K562 (cell line): ENCODE data around the gene HTR2B. TPM values are rescaled to one million over a fixed set of nuclear protein-coding genes. Genes with fewer than 3 reads are reported as not detected.
"Not testable (repeated sequence)": the region's sequence is repeated elsewhere in the genome, so short reads cannot be mapped to it uniquely, and the experiment has no call there.

Experiments used
- ATAC-seq: fragments of 200-7000 bp; cut with Tn5 transposase; 3 replicates; pipeline ENCODE4 v1.9.1; 2020; ENCODE audit warnings: moderate library complexity
- BruUV-seq: library from RNA; stranded (reverse); fragments of 400-500 nt; replicated peaks from 2 replicates; lab custom pipeline; 2021; lab: Mats Ljungman, UMichigan
- CTCF ChIA-PET: fragments of 300-600 bp; formaldehyde crosslinking; extraction: SDS; loops from one replicate; lab custom pipeline; 2021; ENCODE audit warnings: low intra/inter-chr PET ratio; lab: Yijun Ruan, JAX
- POLR2A ChIA-PET: fragments of 300-600, 350-650 bp; sonication (Branson Sonifier 250); formaldehyde crosslinking; extraction: SDS; loops from one replicate; lab custom pipeline; 2021; ENCODE audit warnings: antibody characterized with exemption, inconsistent platforms; lab: Yijun Ruan, JAX
- DNase-seq, 4 experiments: peaks; one replicate each; pipeline versions ENCODE4 v3.0.0 to v3.0.0-alpha.2; 2011 to 2018; ENCODE audit warnings: low spot score in 3 of 4, mixed read lengths in 3 of 4; ENCODE audit errors: extremely low read depth in 1 of 4
- FAIRE-seq: peaks from 2 replicates; lab custom pipeline; 2011; peaks lifted over from hg19 to GRCh38; lab: Jason Lieb, UNC
- H2AFZ ChIP-seq: 2 replicates; pipeline ENCODE4 v1.6.0; 2011; ENCODE audit warnings: low read depth, low read length, control low read depth, inconsistent platforms
- H3K27ac ChIP-seq: fragments of 200-600 bp; 3 replicates; pipeline ENCODE4 v1.8.0; 2011; ENCODE audit warnings: low read depth, mild to moderate bottlenecking, control low read depth, inconsistent platforms, low read length, moderate library complexity, mixed read lengths; ENCODE audit errors: extremely low read depth
- H3K27me3 ChIP-seq, 2 experiments: fragments of 300-600 bp in 1 of 2; 2 replicates in 1 of 2; 3 replicates in 1 of 2; pipeline versions ENCODE4 v1.6.0 to v1.8.0; 2011; ENCODE audit warnings: inconsistent platforms in 2 of 2, low read length in 2 of 2, mild to moderate bottlenecking in 1 of 2, mixed read lengths in 1 of 2, moderate library complexity in 1 of 2; ENCODE audit not compliant: control insufficient read depth in 2 of 2, insufficient read depth in 2 of 2
- H3K36me3 ChIP-seq: fragments of 300-600 bp; 3 replicates; pipeline ENCODE4 v1.8.0; 2011; ENCODE audit warnings: mild to moderate bottlenecking, low read length, inconsistent platforms; ENCODE audit not compliant: control insufficient read depth, insufficient read depth
- H3K4me1 ChIP-seq, 2 experiments: fragments of 200-600 bp in 1 of 2; replicated peaks in 1 of 2; 2 replicates in 1 of 2; 3 replicates in 1 of 2; pipeline versions ENCODE4 v1.5.1 to v1.8.0; 2011; ENCODE audit warnings: inconsistent platforms in 2 of 2, low read length in 2 of 2, mild to moderate bottlenecking in 1 of 2, mixed read lengths in 1 of 2, moderate library complexity in 1 of 2; ENCODE audit not compliant: control insufficient read depth in 2 of 2, insufficient read depth in 2 of 2
- H3K4me2 ChIP-seq: 2 replicates; pipeline ENCODE4 v1.6.1; 2011; ENCODE audit warnings: low read length, control low read depth, inconsistent platforms, mixed read lengths; ENCODE audit not compliant: insufficient read depth
- H3K4me3 ChIP-seq: fragments of 200-600 bp; sonication (generic), shearing (Covaris generic); 2 replicates; pipeline ENCODE4 v1.5.1; 2016; ENCODE audit warnings: control low read depth, inconsistent platforms
- H3K79me2 ChIP-seq: fragments of 200-600 bp; 3 replicates; pipeline ENCODE4 v1.8.0; 2011; ENCODE audit warnings: low read length, inconsistent platforms; ENCODE audit not compliant: control insufficient read depth, insufficient read depth
- H3K9ac ChIP-seq, 2 experiments: 2 replicates each; pipeline versions ENCODE4 v1.6.0 to v1.6.1; 2011; ENCODE audit warnings: low read depth in 2 of 2, low read length in 2 of 2, control low read depth in 1 of 2, inconsistent platforms in 1 of 2, mild to moderate bottlenecking in 1 of 2, mixed read lengths in 1 of 2; ENCODE audit not compliant: insufficient read depth in 1 of 2
- H3K9me1 ChIP-seq: one replicate; pipeline ENCODE4 v1.6.0; 2011; ENCODE audit warnings: inconsistent platforms, mild to moderate bottlenecking, low read length, moderate library complexity; ENCODE audit not compliant: control insufficient read depth, insufficient read depth
- H3K9me3 ChIP-seq: replicated peaks from 2 replicates; pipeline ENCODE4 v1.5.1; 2011; ENCODE audit warnings: low read depth, low read length, inconsistent platforms; ENCODE audit not compliant: control insufficient read depth, insufficient read depth
- H4K20me1 ChIP-seq: replicated peaks from 2 replicates; pipeline ENCODE4 v1.6.1; 2011; ENCODE audit warnings: low read length, inconsistent platforms, mixed read lengths; ENCODE audit not compliant: control insufficient read depth, insufficient read depth
- ATF3 ChIP-seq, 2 experiments: fragments of 450-650 bp in 1 of 2; sonication (generic) in 1 of 2; formaldehyde crosslinking in 1 of 2; IDR thresholded peaks in 1 of 2; conservative IDR thresholded peaks in 1 of 2; 2 replicates each; pipeline versions ENCODE4 v1.6.1 to v1.8.1; 2016 to 2023; ENCODE audit warnings: mild to moderate bottlenecking in 2 of 2, moderate library complexity in 2 of 2, inconsistent platforms in 1 of 2, missing genetic modification reagents in 1 of 2
- MLLT1 ChIP-seq, 2 experiments: fragments of 450-650 bp; IDR thresholded peaks; 2 replicates each; pipeline ENCODE4 v1.6.1; 2016
- SETDB1 ChIP-seq: IDR thresholded peaks from one replicate; pipeline ENCODE4 v1.6.1; 2012; ENCODE audit warnings: low read length, control low read depth, inconsistent platforms
- SMAD1 ChIP-seq: fragments of 150-350 bp; IDR thresholded peaks from 2 replicates; pipeline ENCODE4 v1.6.1; 2014; ENCODE audit warnings: low read length, low read depth; ENCODE audit not compliant: partially characterized antibody
- ZBTB49 ChIP-seq: sonication (generic); formaldehyde crosslinking; IDR thresholded peaks from 2 replicates; pipeline ENCODE4 v1.8.0; 2022; ENCODE audit warnings: missing genetic modification reagents, mild to moderate bottlenecking, borderline replicate concordance
- WGBS: fragments of 100-300 bp; shearing (Covaris generic); methylation state at CpG from one replicate; pipeline ENCODE4 v1.1.6; 2016; ENCODE audit warnings: low coverage, mixed read lengths; ENCODE audit not compliant: insufficient coverage; ENCODE audit errors: missing lambda C conversion rate; 5-methylcytosine and 5-hydroxymethylcytosine counted together
- in situ Hi-C: fragments of 300-500 bp; cut with MboI; formaldehyde crosslinking; loops from 4 replicates; pipeline ENCODE4 v1.15.0; 2018; ENCODE audit warnings: inconsistent platforms, mixed read lengths
- intact Hi-C: fragments of 100-400 bp; cut with micrococcal nuclease; formaldehyde crosslinking; loops from 2 replicates; pipeline ENCODE4 v1.14.2; 2022
- polyA plus RNA-seq, 8 experiments: library from polyadenylated mRNA; depleted of rRNA in 4 of 8; stranded (reverse) in 5 of 8; unstranded in 3 of 8; fragments of >200 nt; fragmentation: Nextera tagmentation in 2 of 8; fragmentation: Illumina TruSeq in 1 of 8; extraction: Ambion mirVana in 2 of 8; extraction: Trizol in 1 of 8; gene quantifications; 2 replicates each; pipeline versions ENCODE4 v1.2.1 to v1.2.3, GENCODE V29; 2011 to 2014; ENCODE audit warnings: inconsistent platforms in 1 of 8, missing spikeins in 1 of 8
- total RNA-seq, 7 experiments: library from RNA; depleted of rRNA in 6 of 7; stranded (reverse); fragments of >200 nt in 6 of 7; fragmentation: Illumina TruSeq in 2 of 7; extraction: Trizol in 2 of 7; gene quantifications; 2 replicates each; pipeline versions ENCODE4 v1.2.1 to v1.2.3, GENCODE V29; 2011 to 2021; ENCODE audit warnings: low replicate concordance in 1 of 7

Gene HTR2B
- total and polyA plus RNA-seq, 9 of the 15 experiments (the other 6 are each of a cell fraction or from before 2014, with no cell fraction given) = not detected

GRCh38 chr2:231100990-231101389, 23.9 kb downstream of the HTR2B start (continued):
- TF ChIP-seq MLLT1 (IDR thresholded peaks at IDR 0.05) (no peak), ZBTB49 (CRISPR knock-in tag) (no peak), SMAD1 (no peak), SETDB1 (no peak), ATF3 (IDR thresholded peaks at IDR 0.05) (no peak), ATF3 (CRISPR knock-in tag; conservative IDR thresholded peaks at IDR 0.05) (no peak)

GRCh38 chr2:231100321-231100720, 24.5 kb downstream of the HTR2B start:
- in situ Hi-C loops = loop anchor here (10.0 kb wide), 1 partner anchor 354 kb away; no protein-coding TSS in a partner anchor

More at GRCh38 chr2:231100321-231100720, 24.5 kb downstream of the HTR2B start:
- CTCF ChIA-PET, H2AFZ ChIP-seq, ATAC-seq, H3K27me3 ChIP-seq, H3K4me2 ChIP-seq, H3K9me3 ChIP-seq, H3K4me3 ChIP-seq, H3K9me1 ChIP-seq, H3K9ac ChIP-seq, FAIRE-seq, H4K20me1 ChIP-seq, H3K4me1 ChIP-seq, H3K27ac ChIP-seq, DNase-seq, POLR2A ChIA-PET, BruUV-seq, H3K79me2 ChIP-seq: not testable (repeated sequence)
- intact Hi-C loops = loop anchor here (5.0 kb wide), 2 partner anchors 92 to 352 kb away; no protein-coding TSS in a partner anchor
- WGBS = 62% methylated on average over 2 of the region's 2 CpGs
- H3K36me3 ChIP-seq = peaks cover 29% of the 10 kb centered on the region; the same call in 2 of the 3 replicates
